Panc1 (cell line): ENCODE measurements around the gene ATP8B1.

Source experiments
- POLR2AphosphoS5 ChIP-seq: IDR thresholded peaks from 2 replicates; pipeline ENCODE4 v1.6.1; 2012; ENCODE audit warnings: mild to moderate bottlenecking, low read depth, low read length, moderate library complexity
- TF ChIP-seq, protein P1 (sequence below): fragments of 450-650 bp; IDR thresholded peaks from 2 replicates; pipeline ENCODE4 v1.5.1; 2017; ENCODE audit warnings: mild to moderate bottlenecking
- TF ChIP-seq, protein P2 (sequence below), 2 experiments: IDR thresholded peaks; 2 replicates each; pipeline ENCODE4 v1.6.1; 2011 to 2012; ENCODE audit warnings: low read depth in 2 of 2, control low read depth in 1 of 2, low read length in 1 of 2, mild to moderate bottlenecking in 1 of 2, moderate library complexity in 1 of 2; ENCODE audit not compliant: insufficient read depth in 1 of 2

DNA sequence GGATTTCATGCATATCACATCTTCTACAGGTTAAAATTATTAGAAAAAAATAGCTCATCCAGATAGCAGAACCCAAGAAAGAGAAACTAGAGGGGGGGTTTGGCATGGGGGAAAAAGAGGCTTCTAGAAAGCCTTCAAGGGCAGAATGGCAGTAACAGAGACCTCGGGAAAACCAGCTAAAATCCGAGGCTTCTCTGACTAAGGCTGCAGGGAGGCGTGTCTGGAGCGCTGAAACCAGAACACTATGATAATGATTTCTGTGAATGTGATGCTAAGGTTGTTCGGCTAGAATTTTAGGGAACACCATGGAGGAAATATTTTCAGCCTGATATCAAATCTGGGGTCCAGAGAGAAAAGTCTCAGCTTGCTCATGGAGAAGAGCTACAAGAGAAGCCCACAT is 73.0 kb downstream of the ATP8B1 start:
- TF ChIP-seq, protein P1, sequence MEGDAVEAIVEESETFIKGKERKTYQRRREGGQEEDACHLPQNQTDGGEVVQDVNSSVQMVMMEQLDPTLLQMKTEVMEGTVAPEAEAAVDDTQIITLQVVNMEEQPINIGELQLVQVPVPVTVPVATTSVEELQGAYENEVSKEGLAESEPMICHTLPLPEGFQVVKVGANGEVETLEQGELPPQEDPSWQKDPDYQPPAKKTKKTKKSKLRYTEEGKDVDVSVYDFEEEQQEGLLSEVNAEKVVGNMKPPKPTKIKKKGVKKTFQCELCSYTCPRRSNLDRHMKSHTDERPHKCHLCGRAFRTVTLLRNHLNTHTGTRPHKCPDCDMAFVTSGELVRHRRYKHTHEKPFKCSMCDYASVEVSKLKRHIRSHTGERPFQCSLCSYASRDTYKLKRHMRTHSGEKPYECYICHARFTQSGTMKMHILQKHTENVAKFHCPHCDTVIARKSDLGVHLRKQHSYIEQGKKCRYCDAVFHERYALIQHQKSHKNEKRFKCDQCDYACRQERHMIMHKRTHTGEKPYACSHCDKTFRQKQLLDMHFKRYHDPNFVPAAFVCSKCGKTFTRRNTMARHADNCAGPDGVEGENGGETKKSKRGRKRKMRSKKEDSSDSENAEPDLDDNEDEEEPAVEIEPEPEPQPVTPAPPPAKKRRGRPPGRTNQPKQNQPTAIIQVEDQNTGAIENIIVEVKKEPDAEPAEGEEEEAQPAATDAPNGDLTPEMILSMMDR: no peak
- no peak for TF ChIP-seq POLR2AphosphoS5
- TF ChIP-seq, protein P2, sequence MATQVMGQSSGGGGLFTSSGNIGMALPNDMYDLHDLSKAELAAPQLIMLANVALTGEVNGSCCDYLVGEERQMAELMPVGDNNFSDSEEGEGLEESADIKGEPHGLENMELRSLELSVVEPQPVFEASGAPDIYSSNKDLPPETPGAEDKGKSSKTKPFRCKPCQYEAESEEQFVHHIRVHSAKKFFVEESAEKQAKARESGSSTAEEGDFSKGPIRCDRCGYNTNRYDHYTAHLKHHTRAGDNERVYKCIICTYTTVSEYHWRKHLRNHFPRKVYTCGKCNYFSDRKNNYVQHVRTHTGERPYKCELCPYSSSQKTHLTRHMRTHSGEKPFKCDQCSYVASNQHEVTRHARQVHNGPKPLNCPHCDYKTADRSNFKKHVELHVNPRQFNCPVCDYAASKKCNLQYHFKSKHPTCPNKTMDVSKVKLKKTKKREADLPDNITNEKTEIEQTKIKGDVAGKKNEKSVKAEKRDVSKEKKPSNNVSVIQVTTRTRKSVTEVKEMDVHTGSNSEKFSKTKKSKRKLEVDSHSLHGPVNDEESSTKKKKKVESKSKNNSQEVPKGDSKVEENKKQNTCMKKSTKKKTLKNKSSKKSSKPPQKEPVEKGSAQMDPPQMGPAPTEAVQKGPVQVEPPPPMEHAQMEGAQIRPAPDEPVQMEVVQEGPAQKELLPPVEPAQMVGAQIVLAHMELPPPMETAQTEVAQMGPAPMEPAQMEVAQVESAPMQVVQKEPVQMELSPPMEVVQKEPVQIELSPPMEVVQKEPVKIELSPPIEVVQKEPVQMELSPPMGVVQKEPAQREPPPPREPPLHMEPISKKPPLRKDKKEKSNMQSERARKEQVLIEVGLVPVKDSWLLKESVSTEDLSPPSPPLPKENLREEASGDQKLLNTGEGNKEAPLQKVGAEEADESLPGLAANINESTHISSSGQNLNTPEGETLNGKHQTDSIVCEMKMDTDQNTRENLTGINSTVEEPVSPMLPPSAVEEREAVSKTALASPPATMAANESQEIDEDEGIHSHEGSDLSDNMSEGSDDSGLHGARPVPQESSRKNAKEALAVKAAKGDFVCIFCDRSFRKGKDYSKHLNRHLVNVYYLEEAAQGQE (IDR thresholded peaks at IDR 0.05; ENCODE audit: insufficient read depth in 1 of 2, low read depth in 2 of 2, low read length in 1 of 2): no peak
